Smooth muscle cell (in vitro differentiated cells): ENCODE measurements around the gene DNMT3A. TPM values are rescaled to one million over a fixed set of nuclear protein-coding genes. Genes with fewer than 3 reads are reported as not detected.

Experiments used
- DNase-seq: peaks from one replicate; lab custom pipeline; 2025; ENCODE audit not compliant: unreplicated experiment; lab: John Stamatoyannopoulos, UW
- H2AFZ ChIP-seq: fragments of 200-600 bp; sonication (generic); 2 replicates; pipeline ENCODE4 v1.6.0; 2016; ENCODE audit warnings: antibody characterized with exemption, low read depth, mild to moderate bottlenecking
- H3F3A ChIP-seq: fragments of 200-600 bp; sonication (generic); 2 replicates; pipeline ENCODE4 v1.6.0; 2017; ENCODE audit warnings: antibody characterized with exemption, low read depth
- H3K27ac ChIP-seq: fragments of 200-600 bp; sonication (generic); 2 replicates; pipeline ENCODE4 v1.5.1; 2016; ENCODE audit warnings: low read depth, mild to moderate bottlenecking
- H3K27me3 ChIP-seq: fragments of 200-600 bp; sonication (generic); 2 replicates; pipeline ENCODE4 v1.6.1; 2016; ENCODE audit warnings: low read depth, mild to moderate bottlenecking
- H3K36me3 ChIP-seq: fragments of 200-600 bp; sonication (generic); 2 replicates; pipeline ENCODE4 v1.5.1; 2016; ENCODE audit warnings: low read depth
- H3K4me1 ChIP-seq: fragments of 200-600 bp; sonication (generic); 2 replicates; pipeline ENCODE4 v1.5.1; 2016; ENCODE audit warnings: low read depth
- H3K4me2 ChIP-seq: fragments of 200-600 bp; sonication (generic); 2 replicates; pipeline ENCODE4 v1.6.0; 2016; ENCODE audit warnings: mild to moderate bottlenecking
- H3K4me3 ChIP-seq: fragments of 200-600 bp; sonication (generic); 2 replicates; pipeline ENCODE4 v1.5.1; 2016; ENCODE audit warnings: mild to moderate bottlenecking
- H3K79me2 ChIP-seq: fragments of 200-600 bp; sonication (generic); 2 replicates; pipeline ENCODE4 v1.6.0; 2016; ENCODE audit warnings: low read depth, mild to moderate bottlenecking
- H3K9ac ChIP-seq: fragments of 200-600 bp; sonication (generic); 2 replicates; pipeline ENCODE4 v1.6.0; 2016; ENCODE audit warnings: low read depth
- H3K9me3 ChIP-seq: fragments of 200-600 bp; sonication (generic); replicated peaks from 2 replicates; pipeline ENCODE4 v1.5.1; 2016; ENCODE audit warnings: low read depth
- H4K20me1 ChIP-seq: fragments of 200-600 bp; sonication (generic); 2 replicates; pipeline ENCODE4 v1.6.0; 2016; ENCODE audit warnings: low read depth
- WGBS: methylation state at CpG from one replicate; pipeline ENCODE4 v1.1.7; 2016; ENCODE audit warnings: low lambda C conversion rate; 5-methylcytosine and 5-hydroxymethylcytosine counted together
- polyA plus RNA-seq: library from polyadenylated mRNA; unstranded; fragments of >200 nt; fragmentation: Nextera tagmentation; extraction: Ambion mirVana; gene quantifications from 2 replicates; pipeline ENCODE4 v1.2.1, GENCODE V29; 2016
- total RNA-seq: library from RNA; depleted of rRNA; stranded (reverse); fragments of >200 nt; gene quantifications from 2 replicates; pipeline ENCODE4 v1.2.3, GENCODE V29; 2014
- TF ChIP-seq, protein P1 (sequence below): fragments of 200-600 bp; sonication (generic); IDR thresholded peaks from 2 replicates; pipeline ENCODE4 v1.5.1; 2017; ENCODE audit warnings: borderline replicate concordance, mild to moderate bottlenecking, antibody characterized with exemption; ENCODE audit not compliant: insufficient read depth, poor library complexity, severe bottlenecking

The DNMT3A gene
- total and polyA plus RNA-seq, 2 experiments from 2014 or later, result 16.4 to 19.9 TPM

DNA sequence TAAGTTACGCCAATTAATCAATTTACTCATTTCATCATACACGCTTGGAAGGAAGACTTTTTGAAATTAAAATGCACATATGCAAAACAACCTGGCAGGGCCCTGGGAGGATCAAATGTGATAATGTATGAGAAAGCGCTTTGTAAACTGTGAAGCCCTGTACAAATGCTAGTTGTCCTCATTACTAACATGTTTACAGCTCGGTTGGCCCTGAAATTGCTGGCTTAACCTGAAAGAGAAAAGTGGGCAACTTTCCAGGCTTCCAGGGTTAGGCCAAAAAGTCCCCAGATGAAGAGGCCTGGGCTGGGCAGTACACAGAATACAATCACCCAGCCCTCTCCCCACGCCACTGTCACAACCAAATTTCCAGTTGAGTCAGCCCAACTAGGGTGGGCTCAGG is 60.2 kb downstream of the DNMT3A start:
- H3K4me3 ChIP-seq, result no peak overlapping the region
- peaks cover 4% of the 10 kb centered on the region for H3F3A ChIP-seq
- no peaks in the 10 kb centered on the region for H3K36me3 ChIP-seq
- peaks cover 15% of the 10 kb centered on the region for H3K4me1 ChIP-seq
- no peak for DNase-seq
- TF ChIP-seq, protein P1, sequence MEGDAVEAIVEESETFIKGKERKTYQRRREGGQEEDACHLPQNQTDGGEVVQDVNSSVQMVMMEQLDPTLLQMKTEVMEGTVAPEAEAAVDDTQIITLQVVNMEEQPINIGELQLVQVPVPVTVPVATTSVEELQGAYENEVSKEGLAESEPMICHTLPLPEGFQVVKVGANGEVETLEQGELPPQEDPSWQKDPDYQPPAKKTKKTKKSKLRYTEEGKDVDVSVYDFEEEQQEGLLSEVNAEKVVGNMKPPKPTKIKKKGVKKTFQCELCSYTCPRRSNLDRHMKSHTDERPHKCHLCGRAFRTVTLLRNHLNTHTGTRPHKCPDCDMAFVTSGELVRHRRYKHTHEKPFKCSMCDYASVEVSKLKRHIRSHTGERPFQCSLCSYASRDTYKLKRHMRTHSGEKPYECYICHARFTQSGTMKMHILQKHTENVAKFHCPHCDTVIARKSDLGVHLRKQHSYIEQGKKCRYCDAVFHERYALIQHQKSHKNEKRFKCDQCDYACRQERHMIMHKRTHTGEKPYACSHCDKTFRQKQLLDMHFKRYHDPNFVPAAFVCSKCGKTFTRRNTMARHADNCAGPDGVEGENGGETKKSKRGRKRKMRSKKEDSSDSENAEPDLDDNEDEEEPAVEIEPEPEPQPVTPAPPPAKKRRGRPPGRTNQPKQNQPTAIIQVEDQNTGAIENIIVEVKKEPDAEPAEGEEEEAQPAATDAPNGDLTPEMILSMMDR, result no peak
- WGBS, result 93% methylated on average over 5 of the region's 5 CpGs
- H3K79me2 ChIP-seq, result no peaks in the 10 kb centered on the region
- no peak overlapping the region for H3K9ac ChIP-seq
- H2AFZ ChIP-seq, result no peak overlapping the region
- no peak overlapping the region for H3K4me2 ChIP-seq
- H3K27me3 ChIP-seq, result no peaks in the 10 kb centered on the region
- H3K9me3 ChIP-seq, result no peaks in the 10 kb centered on the region
- H3K27ac ChIP-seq, result no peak overlapping the region
- no peaks in the 10 kb centered on the region for H4K20me1 ChIP-seq

DNA sequence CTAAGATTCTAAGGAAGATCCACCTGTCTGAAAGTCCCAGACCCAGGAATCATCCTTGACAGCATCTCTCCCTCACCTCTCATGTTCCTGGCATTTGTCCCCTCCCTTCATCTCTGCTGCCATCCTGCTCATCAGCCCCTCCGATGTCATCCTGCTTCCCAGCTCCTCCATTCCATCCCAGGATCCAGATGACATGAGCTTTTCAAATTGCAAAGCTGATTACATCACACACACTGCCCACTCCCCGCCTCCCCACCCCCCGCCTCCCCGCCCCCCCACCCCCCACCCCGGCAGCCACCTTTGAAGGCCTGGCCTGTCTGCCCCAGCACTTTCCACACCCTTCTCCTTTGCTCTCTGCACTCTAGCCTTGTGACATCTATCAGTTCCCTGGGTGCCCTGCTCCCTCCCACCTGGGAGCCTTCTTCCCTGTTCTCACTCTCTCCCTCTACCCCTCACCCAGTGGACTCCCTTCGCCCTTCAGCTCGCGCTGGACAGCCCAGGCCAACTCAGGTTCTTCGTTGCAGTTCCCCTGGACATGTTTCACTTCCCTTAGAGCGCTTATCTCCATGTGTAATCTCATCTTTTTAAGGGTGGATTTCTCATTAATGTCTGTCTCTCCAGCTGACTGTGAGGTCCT is 61.6 kb downstream of the DNMT3A start:
- no peak overlapping the region for H3K4me2 ChIP-seq
- H3K27me3 ChIP-seq, result no peaks in the 10 kb centered on the region
- no peak overlapping the region for H2AFZ ChIP-seq
- H3K79me2 ChIP-seq, result no peaks in the 10 kb centered on the region
- no peak for DNase-seq
- H3K4me3 ChIP-seq, result no peak overlapping the region
- peaks cover 15% of the 10 kb centered on the region for H3K4me1 ChIP-seq
- 83% methylated on average over 6 of the region's 10 CpGs for WGBS
- H3K9me3 ChIP-seq, result no peaks in the 10 kb centered on the region
- H3K27ac ChIP-seq, result no peak overlapping the region
- H3K9ac ChIP-seq, result no peak overlapping the region
- H3F3A ChIP-seq, result peaks cover 4% of the 10 kb centered on the region
- TF ChIP-seq, protein P1, result no peak
- H4K20me1 ChIP-seq, result no peaks in the 10 kb centered on the region
- H3K36me3 ChIP-seq, result no peaks in the 10 kb centered on the region

DNA sequence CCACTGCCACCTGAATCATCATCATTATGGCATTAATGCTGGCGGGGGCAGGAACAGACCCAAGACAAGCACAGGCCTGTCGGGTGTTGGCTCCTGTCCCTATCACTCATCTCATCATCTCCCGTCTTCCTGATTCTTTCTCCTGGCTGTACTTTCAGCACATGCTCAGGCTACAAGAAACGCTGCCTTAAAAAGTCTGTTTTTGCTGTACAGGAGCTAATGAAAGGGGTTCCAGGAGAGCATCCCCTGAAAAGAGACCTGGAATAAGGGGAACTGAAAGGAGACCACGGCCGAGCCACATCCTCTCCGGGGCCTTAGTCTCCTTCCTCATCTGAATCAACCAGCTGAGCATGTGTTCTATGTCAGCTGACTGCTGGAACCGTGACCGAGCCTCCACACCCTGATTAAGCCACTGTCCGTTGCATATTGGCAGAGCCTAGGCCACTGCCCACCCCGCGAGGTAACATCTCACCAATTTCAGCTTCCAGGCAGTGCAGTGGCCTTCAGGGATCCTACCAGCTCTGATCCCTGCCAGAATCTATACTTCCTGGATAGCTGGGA is 62.6 kb downstream of the DNMT3A start:
- WGBS, result 83% methylated on average over 12 of the region's 12 CpGs
- H3K79me2 ChIP-seq, result no peaks in the 10 kb centered on the region
- no peak for DNase-seq

More for the DNA sequence above, 62.6 kb downstream of the DNMT3A start:
- no peaks in the 10 kb centered on the region for H4K20me1 ChIP-seq
- H3K9me3 ChIP-seq, result no peaks in the 10 kb centered on the region
- no peak overlapping the region for H3K9ac ChIP-seq
- peaks cover 4% of the 10 kb centered on the region for H3F3A ChIP-seq
- no peaks in the 10 kb centered on the region for H3K36me3 ChIP-seq
- H3K27ac ChIP-seq, result peak overlapping the region; percentile 35
- H3K4me1 ChIP-seq, result peaks cover 15% of the 10 kb centered on the region
- H3K4me2 ChIP-seq, result no peak overlapping the region
- no peaks in the 10 kb centered on the region for H3K27me3 ChIP-seq
- no peak overlapping the region for H3K4me3 ChIP-seq
- TF ChIP-seq, protein P1, result no peak
- H2AFZ ChIP-seq, result no peak overlapping the region
